GM12872 (cell line): ENCODE results near the gene PARN.

Experiments
- TF ChIP-seq, protein P1 (sequence below): IDR thresholded peaks from 3 replicates; pipeline ENCODE4 v1.5.1; 2011; ENCODE audit warnings: low read depth, mild to moderate bottlenecking, low read length, moderate library complexity; ENCODE audit not compliant: insufficient read depth

The PARN gene

DNA sequence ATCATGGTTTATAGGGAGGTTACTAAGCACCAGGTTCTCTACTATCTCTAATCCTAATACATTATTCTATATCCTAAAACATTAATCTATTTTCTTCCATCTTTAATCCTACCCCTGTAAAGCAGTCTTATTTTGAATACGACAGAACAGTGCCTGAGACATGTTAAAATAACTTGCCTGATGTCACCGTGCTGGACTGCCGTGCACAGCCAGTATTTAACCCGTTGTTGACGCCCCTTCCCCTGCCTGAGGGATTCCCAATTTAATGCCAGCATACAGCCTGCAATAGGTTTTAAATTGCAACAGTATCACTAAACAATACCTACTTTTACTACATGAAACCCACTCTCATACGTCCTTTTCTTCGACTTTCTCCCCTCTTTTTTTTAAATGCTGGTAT lies 133.3 kb downstream of the PARN start:
- TF ChIP-seq, protein P1, sequence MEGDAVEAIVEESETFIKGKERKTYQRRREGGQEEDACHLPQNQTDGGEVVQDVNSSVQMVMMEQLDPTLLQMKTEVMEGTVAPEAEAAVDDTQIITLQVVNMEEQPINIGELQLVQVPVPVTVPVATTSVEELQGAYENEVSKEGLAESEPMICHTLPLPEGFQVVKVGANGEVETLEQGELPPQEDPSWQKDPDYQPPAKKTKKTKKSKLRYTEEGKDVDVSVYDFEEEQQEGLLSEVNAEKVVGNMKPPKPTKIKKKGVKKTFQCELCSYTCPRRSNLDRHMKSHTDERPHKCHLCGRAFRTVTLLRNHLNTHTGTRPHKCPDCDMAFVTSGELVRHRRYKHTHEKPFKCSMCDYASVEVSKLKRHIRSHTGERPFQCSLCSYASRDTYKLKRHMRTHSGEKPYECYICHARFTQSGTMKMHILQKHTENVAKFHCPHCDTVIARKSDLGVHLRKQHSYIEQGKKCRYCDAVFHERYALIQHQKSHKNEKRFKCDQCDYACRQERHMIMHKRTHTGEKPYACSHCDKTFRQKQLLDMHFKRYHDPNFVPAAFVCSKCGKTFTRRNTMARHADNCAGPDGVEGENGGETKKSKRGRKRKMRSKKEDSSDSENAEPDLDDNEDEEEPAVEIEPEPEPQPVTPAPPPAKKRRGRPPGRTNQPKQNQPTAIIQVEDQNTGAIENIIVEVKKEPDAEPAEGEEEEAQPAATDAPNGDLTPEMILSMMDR, result no peak

- TF ChIP-seq, protein P1, result no peak
Observed at GRCh38 chr16:14496047-14496770, 133.9 kb downstream of the PARN start.

- TF ChIP-seq, protein P1, result no peak
Observed at GRCh38 chr16:14495213-14496046, 134.6 kb downstream of the PARN start.

DNA sequence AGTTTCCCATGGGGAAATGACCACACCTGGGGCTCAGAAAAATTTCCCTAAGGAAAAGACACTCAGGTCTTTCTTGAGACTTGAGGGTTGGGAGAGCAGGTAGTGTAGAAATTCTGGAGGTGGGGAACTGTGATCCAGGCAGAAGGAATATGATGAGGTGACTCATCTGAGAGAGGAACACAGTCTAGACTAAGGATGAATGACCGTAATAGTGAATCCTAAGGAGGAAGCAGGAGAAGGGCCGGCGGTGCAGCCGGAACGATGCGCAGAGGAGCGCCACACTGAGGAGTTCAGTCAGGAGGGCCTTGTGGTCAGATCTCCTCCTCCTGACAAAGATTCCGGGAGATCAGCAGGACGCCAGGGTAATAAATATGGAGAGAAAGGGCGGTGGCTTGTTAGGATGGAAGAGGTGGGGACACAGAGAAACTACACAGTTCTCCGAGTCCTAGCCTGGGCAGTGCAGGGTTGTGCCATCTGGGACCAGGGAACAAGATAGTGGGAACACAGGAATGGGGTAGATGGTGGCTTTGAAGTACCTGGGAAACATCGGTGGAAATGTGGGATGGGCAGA lies 135.6 kb downstream of the PARN start:
- TF ChIP-seq, protein P1, result no peak

GRCh38 chr16:14493791-14494190 lies 136.3 kb downstream of the PARN start:
- TF ChIP-seq, protein P1, result no peak

- TF ChIP-seq, protein P1, result no peak
Observed at GRCh38 chr16:14492614-14493013, 137.4 kb downstream of the PARN start.

DNA sequence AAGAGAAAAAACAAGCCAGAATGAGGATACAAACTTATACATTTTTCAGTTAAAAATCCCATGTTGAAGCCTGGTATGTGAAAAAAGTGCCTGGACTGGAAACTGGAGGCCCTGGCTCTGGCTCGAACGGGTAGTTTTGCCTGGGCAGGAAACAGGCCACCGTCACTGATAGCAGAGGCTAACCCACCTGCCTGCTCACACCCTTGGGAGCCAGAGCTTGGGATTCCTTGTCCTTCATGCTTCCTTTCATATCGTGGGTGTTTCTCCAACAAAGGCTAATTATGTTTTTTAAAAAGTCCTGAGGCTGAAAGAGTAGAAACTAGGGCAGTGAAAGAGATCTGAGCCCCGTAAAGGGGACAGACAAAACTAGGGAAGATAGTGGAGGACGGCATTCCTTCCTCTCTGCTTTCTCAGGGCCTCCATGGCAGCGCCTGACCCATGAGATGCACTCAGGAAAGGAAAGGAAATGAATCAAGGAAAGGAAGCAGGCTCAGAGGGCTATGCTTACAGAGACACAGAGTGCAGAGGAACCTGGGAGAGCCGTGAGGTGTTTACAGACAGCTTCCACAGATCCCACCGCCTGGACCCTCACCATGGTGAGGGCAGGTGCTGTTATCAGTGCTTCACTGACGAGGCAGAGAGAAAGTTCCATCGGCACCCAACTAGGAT lies 138.1 kb downstream of the PARN start:
- TF ChIP-seq, protein P1, result no peak
